GM19463 (cell line): ENCODE measurements around the gene AADACL4.

Experiments used
- ATAC-seq: cut with Tn5 transposase; IDR thresholded peaks from one replicate; pipeline ENCODE4 v1.9.1; 2021; ENCODE audit warnings: mild to moderate bottlenecking, moderate library complexity; ENCODE audit not compliant: unreplicated experiment

Gene AADACL4

DNA sequence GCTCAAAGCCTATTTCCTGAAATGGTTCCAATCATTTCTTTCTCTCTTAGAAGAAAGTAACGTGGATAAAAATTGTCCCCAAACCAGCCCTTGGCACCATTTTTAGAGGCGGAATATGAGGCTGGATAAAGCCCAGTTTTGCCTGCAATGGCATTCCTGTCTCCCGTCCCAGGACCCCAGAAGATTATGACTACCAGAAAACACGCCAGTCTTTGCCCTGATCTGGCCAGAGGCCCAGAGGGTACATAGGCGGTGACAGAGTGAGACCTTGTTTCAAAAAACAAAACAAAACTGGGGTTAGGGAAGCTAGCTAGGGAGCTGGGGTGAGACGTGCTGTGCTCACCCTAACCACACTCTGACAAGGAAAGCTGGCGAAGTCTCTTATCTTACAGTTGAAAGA, at the start of gene AADACL4:
Gene AADACL4 (plus strand): TSS at position 301 of the 400 bp plus-strand sequence. CDS start 462 bp downstream, outside the sequence.
- ATAC-seq = no peak

DNA sequence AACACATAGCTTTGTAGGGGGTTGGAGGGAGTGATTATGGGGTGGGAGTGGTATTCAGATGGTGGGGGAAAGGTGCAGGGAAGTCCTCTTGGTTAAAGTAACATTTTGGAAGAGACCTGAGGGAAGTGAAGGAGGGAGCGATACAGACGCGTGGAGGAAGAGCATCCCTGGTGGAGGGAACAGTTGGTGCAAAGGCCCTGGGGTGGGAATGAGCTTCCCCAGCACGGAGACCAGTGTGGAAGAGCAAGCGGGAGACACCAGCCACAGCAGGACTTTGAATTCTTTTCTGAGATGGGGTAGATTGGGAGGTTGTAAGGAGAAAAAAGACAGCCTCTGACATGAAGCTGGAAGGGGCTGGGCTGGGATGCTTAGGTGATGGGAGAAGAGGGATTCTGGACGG, 49.4 kb upstream of the AADACL4 start:
- no peak for ATAC-seq

DNA sequence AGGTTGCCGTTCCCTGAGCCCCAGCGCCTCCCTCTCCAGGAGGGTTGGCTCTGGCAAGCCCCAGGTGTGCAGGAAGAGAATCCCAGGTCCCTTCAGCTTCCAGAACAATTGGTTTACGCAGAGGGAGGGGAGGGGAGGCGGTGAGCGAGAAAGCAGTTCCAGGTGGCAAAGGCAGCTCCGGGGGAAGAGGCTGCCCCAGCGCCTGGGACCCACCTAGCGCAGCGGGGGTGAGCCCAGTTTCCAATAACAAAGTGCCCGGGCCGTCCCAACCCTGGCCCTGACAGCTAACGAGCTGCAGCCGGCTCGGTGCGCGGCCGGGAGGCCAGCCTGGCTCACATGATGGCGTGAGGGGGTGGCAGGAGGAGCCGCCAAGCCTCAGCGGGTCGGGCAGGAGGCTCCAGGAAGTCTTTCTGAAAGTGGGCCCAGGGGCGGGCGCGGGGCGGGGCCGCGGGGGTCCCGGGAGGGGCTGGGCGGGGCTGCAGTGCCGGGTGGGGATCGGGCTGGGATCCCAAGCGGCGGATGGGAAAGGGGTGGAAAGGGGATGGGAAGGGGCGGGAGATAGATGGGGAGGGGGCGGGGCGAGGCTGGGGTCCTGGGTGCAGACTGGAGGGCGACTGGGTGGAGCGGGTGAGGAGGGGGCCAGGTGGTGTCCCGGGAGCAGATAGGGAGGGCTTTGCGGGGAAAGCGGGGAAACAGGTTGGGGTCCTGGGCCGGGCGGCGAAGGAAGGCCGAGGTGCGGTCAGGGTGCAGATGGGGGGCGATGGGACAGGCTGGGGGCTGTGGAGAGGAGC, 48.7 kb upstream of the AADACL4 start:
- ATAC-seq = no peak

- ATAC-seq = peak; percentile 14
Observed at GRCh38 chr1:12595757-12596006, 48.2 kb upstream of the AADACL4 start.

- peak; percentile 75 for ATAC-seq
Observed at GRCh38 chr1:12596007-12596821, 47.7 kb upstream of the AADACL4 start.

- no peak for ATAC-seq
Observed at GRCh38 chr1:12597792-12598191, 46.1 kb upstream of the AADACL4 start.

DNA sequence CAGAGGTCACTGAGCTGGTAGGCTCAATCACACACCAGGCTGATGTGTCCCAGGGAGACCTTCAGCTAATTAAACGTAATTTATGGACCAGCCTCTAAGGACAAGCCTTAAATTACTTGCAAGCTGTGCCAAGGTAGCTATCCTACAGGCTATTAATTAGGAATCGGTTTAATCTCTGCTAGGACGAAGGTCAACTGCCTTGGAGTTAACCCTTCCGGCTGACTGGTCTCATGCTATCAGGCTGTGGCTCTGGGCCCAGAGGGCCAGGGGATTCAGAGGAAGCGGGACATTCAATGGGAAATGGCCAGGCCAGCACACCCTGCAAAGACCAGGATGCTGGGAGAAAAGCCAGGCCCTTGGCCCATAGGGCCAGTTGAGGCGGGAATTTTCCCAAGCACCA, 44.9 kb upstream of the AADACL4 start:
- no peak for ATAC-seq

DNA sequence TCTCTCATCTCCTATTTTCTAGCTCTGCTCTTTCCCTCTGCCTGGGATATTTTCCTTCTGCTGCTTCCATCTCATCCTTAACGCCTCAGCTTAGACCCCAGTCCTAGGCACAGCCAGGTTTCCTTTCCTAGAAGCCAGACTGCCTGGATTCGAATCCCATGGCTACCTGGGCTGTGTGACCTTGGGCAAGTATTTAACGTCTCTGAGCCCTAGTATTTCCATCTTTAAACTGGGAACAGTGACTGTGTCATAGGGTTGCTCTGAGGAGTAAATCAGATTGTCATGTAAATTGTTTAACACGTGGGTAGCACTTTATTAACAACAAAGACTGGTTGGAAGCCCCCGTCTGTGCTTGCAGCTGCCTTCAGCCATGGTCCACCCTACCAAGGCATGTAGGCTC, 44.2 kb upstream of the AADACL4 start:
- ATAC-seq = no peak

GRCh38 chr1:12600335-12600734, 43.5 kb upstream of the AADACL4 start:
- no peak for ATAC-seq

DNA sequence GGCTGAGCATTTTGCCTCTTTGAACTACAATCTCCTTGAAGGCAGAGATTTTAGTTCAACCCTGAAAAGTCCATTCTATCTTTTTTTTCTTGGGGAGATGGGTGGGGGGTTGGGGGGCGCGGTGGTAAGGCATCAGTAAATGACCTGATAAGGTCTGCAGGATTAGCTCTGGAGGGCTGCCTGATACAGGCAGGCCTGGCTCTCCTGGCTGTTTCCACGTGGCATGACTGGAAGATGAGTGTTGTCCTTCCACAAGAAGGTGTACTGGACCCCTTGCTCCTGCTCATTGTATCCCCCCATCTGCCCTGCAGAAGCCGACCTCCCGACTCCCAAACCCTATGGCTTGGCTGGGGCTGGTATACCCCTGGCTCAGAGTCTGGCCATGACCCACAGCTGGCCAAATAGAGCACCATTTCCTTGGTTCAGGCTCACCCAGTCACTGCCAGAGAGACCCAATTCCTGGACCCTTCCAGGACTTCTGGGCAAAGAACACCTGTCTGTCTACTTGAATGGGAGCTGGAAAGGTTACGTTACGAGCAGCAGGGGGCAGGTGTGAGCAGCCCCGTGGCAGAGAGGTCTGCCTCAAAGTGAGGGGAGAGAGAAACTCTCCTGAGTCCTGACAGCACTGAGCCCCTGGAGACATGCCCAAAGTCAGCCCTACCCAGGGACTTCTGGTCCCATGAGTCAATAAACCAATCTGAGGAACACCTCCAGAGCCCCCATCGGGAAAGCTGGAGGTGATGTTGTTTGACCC, 42.8 kb upstream of the AADACL4 start:
- no peak for ATAC-seq

- ATAC-seq = no peak
Observed at GRCh38 chr1:12601700-12602658, 41.9 kb upstream of the AADACL4 start.

DNA sequence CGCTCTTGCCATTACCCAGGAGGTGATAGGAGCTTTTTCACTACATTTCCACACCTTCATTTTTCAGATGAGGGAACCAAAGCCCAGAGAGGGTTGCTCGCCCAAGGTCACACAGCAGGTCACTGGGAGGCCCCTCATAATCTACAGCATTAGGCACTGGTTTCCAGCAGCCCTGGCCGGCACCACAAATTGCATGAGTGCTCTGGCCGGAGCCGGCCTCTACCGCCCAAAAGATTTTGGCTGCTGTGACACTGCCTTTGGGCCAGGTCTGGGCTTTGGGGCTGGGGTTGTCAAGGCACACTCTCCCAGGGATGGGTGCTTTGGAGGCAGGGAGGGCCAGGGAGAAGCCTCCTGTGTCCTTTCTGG, 41.2 kb upstream of the AADACL4 start:
- ATAC-seq = no peak

DNA sequence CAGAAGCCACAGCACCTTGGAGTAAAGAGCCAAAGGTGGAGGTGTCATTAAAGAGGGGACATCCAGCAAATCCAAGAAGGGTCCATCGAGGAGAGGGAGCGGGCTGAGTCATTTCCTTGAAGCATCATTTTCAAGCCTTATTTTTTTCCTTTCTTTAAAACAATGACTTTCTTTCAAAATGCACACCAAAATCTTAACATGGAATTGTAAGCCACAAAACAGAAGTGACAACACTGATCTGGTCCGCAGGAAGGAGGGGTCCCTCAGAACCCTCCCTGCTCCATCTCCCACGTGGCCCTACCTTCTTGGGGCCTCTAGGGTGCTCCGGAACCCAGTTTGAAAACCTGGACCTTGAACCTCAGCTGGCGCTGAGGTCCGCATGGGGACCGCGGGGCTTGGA, 40.7 kb upstream of the AADACL4 start:
- no peak for ATAC-seq

GRCh38 chr1:12604114-12604874, 39.6 kb upstream of the AADACL4 start:
- ATAC-seq = no peak

- ATAC-seq = no peak
Observed at GRCh38 chr1:12604986-12605385, 38.9 kb upstream of the AADACL4 start.

- ATAC-seq = no peak
Observed at GRCh38 chr1:12607263-12607662, 36.6 kb upstream of the AADACL4 start.

- ATAC-seq = no peak
Observed at GRCh38 chr1:12608311-12608957, 35.5 kb upstream of the AADACL4 start.

- no peak for ATAC-seq
Observed at GRCh38 chr1:12609469-12610003, 34.3 kb upstream of the AADACL4 start.

DNA sequence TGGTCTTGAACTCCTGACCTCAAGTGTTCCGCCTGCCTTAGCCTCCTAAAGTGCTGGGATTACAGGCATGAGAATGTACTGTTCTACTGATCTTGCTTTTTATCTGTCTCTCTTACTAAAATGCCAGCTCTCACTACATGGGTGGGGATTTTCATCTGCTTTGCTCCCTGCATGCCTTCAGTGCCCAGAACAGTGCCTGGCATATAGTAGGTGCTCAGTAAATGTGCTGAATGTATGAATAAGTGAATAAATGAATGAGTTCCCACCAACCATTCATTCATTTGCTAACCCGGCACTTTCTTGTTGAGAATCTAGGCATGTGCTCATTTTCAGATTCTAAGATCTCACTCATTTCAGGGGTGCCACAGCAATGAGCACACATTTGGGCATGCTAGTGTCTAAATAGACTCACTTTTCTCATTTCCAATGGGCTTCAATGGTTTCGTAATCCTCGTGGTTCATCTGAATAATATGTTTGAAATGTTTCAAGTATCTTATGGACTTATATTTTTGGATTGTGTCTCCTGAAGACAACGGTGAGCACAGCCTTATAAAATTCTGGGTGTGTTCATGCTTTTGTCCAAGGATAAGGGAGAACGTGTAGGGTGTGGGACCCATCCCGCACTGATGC, 33.5 kb upstream of the AADACL4 start:
- no peak for ATAC-seq
